ENCODE measurements around the gene TIGD3. TPM values are rescaled to one million over a fixed set of nuclear protein-coding genes. Genes with fewer than 3 reads are reported as not detected.

Gene TIGD3
- total RNA-seq, 1 experiment from 2014 or later = 0.14 TPM

GRCh38 chr11:65315866-65316226, 38.7 kb upstream of the TIGD3 start:
- no peaks in the 10 kb centered on the region for H3K9me3 Mint-ChIP-seq (ENCODE audit: unreplicated experiment)
- TF ChIP-seq CTCF (IDR thresholded peaks at IDR 0.05; ENCODE audit: unreplicated experiment) = no peak
- H3K4me3 Mint-ChIP-seq (ENCODE audit: unreplicated experiment) = peak overlapping the region; percentile 85
- POLR2A ChIA-PET = interaction anchor here (0.6 to 5.6 kb wide), 17 partner anchors 10 to 862 kb away, joined by 3 to 143 read pairs (median 4); partner anchors contain the start of genes DPF2, GPHA2, MALAT1 and POLA2
- peaks cover 33% of the 10 kb centered on the region for H3K4me1 Mint-ChIP-seq (ENCODE audit: insufficient read depth, unreplicated experiment)
- CTCF ChIA-PET = interaction anchor here (0.6 to 13.1 kb wide), 24 partner anchors 10 to 774 kb away, joined by 3 to 335 read pairs (median 6); partner anchors contain the start of genes CAPN1, DPF2 and POLA2
- peaks cover 21% of the 10 kb centered on the region for H3K36me3 Mint-ChIP-seq (ENCODE audit: insufficient read depth, unreplicated experiment)
- DNase-seq (ENCODE audit: unreplicated experiment) = no peak
- H3K27me3 Mint-ChIP-seq (ENCODE audit: insufficient read depth, unreplicated experiment) = no peaks in the 10 kb centered on the region
- H3K27ac Mint-ChIP-seq (ENCODE audit: low read depth, unreplicated experiment) = peak overlapping the region; percentile 83
- BruUV-seq (replicated peaks) = no TSS peak
- intact Hi-C loops (cut with micrococcal nuclease) = loop anchor here (1.0 to 2.0 kb wide), 2 partner anchors 37 to 41 kb away; no protein-coding TSS in a partner anchor

GRCh38 chr11:65316227-65317024, 38.1 kb upstream of the TIGD3 start:
- peaks cover 26% of the 10 kb centered on the region for H3K36me3 Mint-ChIP-seq (ENCODE audit: insufficient read depth, unreplicated experiment)
- ChIA-PET CTCF (interaction anchor here (0.6 to 13.1 kb wide), 23 partner anchors 11 to 501 kb away, joined by 3 to 335 read pairs (median 4); partner anchors contain the start of genes CAPN1, DPF2 and POLA2), POLR2A (interaction anchor here (0.6 to 5.6 kb wide), 18 partner anchors 9 to 862 kb away, joined by 3 to 143 read pairs (median 4); partner anchors contain the start of genes DPF2, FAU, GPHA2 and MALAT1)
- intact Hi-C loops (cut with micrococcal nuclease) = loop anchor here (1.0 kb wide), 1 partner anchor 14 kb away; no protein-coding TSS in a partner anchor
- peak overlapping the region; percentile 85 for H3K4me3 Mint-ChIP-seq (ENCODE audit: unreplicated experiment)
- no peak for TF ChIP-seq CTCF (IDR thresholded peaks at IDR 0.05; ENCODE audit: unreplicated experiment)
- DNase-seq (ENCODE audit: unreplicated experiment) = peak; percentile 74
- peak overlapping the region; percentile 83 for H3K27ac Mint-ChIP-seq (ENCODE audit: low read depth, unreplicated experiment)
- H3K9me3 Mint-ChIP-seq (ENCODE audit: unreplicated experiment) = no peaks in the 10 kb centered on the region
- BruUV-seq (replicated peaks) = TSS peak; percentile 78
- no peaks in the 10 kb centered on the region for H3K27me3 Mint-ChIP-seq (ENCODE audit: insufficient read depth, unreplicated experiment)
- H3K4me1 Mint-ChIP-seq (ENCODE audit: insufficient read depth, unreplicated experiment) = peaks cover 27% of the 10 kb centered on the region

GRCh38 chr11:65317025-65317786, 37.3 kb upstream of the TIGD3 start:
- ChIA-PET CTCF (interaction anchor here (0.6 to 13.1 kb wide), 17 partner anchors 13 to 501 kb away, joined by 3 to 335 read pairs (median 4); partner anchors contain the start of genes DPF2 and POLA2), POLR2A (interaction anchor here (0.7 to 5.6 kb wide), 10 partner anchors 9 to 195 kb away, joined by 3 to 143 read pairs (median 14); partner anchors contain the start of genes DPF2, FAU, MRPL49 and POLA2)
- intact Hi-C loops (cut with micrococcal nuclease) = loop anchor here (1.0 kb wide), 1 partner anchor 13 kb away; no protein-coding TSS in a partner anchor
- peak overlapping the region; percentile 85 for H3K4me3 Mint-ChIP-seq (ENCODE audit: unreplicated experiment)
- H3K27ac Mint-ChIP-seq (ENCODE audit: low read depth, unreplicated experiment) = peak overlapping the region; percentile 83
- peak; percentile 84 for DNase-seq (ENCODE audit: unreplicated experiment)
- H3K4me1 Mint-ChIP-seq (ENCODE audit: insufficient read depth, unreplicated experiment) = peaks cover 23% of the 10 kb centered on the region
- TF ChIP-seq CTCF (IDR thresholded peaks at IDR 0.05; ENCODE audit: unreplicated experiment) = no peak
- no TSS peak for BruUV-seq (replicated peaks)
- no peaks in the 10 kb centered on the region for H3K9me3 Mint-ChIP-seq (ENCODE audit: unreplicated experiment)
- no peaks in the 10 kb centered on the region for H3K27me3 Mint-ChIP-seq (ENCODE audit: insufficient read depth, unreplicated experiment)
- H3K36me3 Mint-ChIP-seq (ENCODE audit: insufficient read depth, unreplicated experiment) = peaks cover 34% of the 10 kb centered on the region
